ENCODE data around the gene XYLT1.
"Not testable (repeated sequence)": the region's sequence is repeated elsewhere in the genome, so short reads cannot be mapped to it uniquely, and the experiment has no call there.

DNA sequence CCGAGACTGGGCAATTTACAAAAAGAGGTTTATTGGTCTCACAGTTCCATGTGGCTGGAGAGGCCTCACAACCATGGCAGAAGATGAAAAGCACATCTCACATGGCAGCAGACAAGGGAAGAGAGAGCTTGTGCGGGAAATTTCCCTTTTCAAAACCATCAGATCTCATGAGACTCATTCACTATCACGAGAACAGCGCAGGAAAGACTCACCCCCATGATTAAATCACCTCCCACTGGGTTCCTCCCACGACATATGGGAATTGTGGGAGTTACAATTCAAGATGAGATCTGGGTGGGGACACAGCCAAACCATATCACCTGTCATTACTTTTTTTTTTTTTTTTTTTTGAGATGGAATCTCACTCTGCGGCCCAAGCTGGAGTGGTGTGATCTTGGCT lies 60.4 kb downstream of the XYLT1 start:
- TF ChIP-seq EZH2phosphoT487 (IDR thresholded peaks at IDR 0.05; ENCODE audit: insufficient read depth, low read depth); EZH2 (IDR thresholded peaks at IDR 0.05; ENCODE audit: insufficient read depth, poor library complexity, severe bottlenecking): not testable (repeated sequence)
